NCI-H2029 treated with DMSO at 0.1 percent for 48 hours (cell line): Measurements from ENCODE around the gene SKIC2.

Source experiments
- DNase-seq: peaks from one replicate; lab custom pipeline; 2025; lab: John Stamatoyannopoulos, UW

SKIC2 gene

DNA sequence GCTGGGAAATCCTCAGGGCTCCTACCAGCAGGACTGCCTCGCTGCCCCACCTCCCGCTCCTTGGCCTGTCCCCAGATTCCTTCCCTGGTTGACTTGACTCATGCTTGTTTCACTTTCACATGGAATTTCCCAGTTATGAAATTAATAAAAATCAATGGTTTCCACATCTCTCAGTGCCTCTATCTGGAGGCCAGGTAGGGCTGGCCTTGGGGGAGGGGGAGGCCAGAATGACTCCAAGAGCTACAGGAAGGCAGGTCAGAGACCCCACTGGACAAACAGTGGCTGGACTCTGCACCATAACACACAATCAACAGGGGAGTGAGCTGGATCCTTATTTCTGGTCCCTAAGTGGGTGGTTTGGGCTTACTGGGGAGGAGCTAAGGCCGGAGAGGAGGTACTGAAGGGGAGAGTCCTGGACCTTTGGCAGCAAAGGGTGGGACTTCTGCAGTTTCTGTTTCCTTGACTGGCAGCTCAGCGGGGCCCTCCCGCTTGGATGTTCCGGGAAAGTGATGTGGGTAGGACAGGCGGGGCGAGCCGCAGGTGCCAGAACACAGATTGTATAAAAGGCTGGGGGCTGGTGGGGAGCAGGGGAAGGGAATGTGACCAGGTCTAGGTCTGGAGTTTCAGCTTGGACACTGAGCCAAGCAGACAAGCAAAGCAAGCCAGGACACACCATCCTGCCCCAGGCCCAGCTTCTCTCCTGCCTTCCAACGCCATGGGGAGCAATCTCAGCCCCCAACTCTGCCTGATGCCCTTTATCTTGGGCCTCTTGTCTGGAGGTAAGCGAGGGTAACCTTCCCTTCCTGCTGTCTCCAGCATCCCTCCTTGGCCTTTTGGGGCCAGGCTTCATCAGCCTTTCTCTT, 13.2 kb upstream of the SKIC2 start, which contains the start of gene CFB:
Gene CFB, plus strand, starts transcription at position 589 of the 863 bp plus-strand sequence. Its CDS starts 127 bp downstream, at position 716.
- no peak for DNase-seq

DNA sequence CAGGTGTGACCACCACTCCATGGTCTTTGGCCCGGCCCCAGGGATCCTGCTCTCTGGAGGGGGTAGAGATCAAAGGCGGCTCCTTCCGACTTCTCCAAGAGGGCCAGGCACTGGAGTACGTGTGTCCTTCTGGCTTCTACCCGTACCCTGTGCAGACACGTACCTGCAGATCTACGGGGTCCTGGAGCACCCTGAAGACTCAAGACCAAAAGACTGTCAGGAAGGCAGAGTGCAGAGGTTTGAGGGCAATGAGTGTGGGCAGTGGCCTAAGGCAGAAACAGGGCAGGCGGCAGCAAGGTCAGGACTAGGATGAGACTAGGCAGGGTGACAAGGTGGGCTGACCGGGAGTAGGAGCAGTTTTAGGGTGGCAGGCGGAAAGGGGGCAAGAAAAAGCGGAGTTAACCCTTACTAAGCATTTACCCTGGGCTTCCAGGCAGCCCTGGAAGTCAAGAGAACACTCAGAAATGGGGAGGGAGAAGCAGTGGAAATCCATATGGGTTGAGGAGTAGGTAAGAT, 12.5 kb upstream of the SKIC2 start:
- DNase-seq, result no peak

GRCh38 chr6:31947070-31947675, 11.8 kb upstream of the SKIC2 start:
- no peak for DNase-seq

GRCh38 chr6:31947864-31948263, 11.1 kb upstream of the SKIC2 start:
- no peak for DNase-seq

DNA sequence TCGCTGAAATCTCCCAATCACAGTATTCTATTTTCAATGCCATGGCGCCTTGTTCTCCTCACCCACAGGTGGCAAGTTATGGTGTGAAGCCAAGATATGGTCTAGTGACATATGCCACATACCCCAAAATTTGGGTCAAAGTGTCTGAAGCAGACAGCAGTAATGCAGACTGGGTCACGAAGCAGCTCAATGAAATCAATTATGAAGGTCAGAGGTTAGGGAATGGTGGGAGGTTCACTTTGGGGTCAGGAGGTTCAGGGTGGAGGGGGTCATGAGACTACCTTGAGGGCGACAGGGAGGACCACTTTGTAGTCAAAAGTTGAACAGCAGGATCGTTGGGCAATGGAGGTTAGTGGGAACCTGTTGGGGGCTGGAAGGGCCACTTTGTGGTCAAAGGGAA, 10.7 kb upstream of the SKIC2 start:
- DNase-seq, result no peak

- no peak for DNase-seq
Measured at GRCh38 chr6:31948753-31949413, 10.1 kb upstream of the SKIC2 start.

DNA sequence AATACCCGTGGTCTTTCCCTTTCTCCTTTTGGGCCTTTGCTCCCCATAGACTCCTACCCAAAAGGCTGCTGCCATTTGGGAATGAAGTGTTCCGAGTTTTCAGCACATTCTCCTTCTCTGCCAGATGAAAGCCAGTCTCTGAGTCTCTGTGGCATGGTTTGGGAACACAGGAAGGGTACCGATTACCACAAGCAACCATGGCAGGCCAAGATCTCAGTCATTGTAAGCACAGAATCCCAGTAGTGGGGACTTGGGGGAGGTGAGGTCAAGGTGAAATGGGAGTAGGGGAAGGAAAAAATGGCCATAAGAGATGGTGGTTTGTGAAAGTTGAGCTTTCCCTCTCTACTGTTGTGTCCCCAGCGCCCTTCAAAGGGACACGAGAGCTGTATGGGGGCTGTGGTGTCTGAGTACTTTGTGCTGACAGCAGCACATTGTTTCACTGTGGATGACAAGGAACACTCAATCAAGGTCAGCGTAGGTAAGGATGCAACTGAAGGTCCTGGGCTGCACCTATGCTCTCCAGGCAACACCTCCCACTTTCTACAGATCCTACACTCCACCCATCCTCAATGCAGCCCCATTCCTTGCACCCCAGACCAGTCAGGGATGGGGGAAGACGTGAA, 8.9 kb upstream of the SKIC2 start:
- DNase-seq, result no peak

DNA sequence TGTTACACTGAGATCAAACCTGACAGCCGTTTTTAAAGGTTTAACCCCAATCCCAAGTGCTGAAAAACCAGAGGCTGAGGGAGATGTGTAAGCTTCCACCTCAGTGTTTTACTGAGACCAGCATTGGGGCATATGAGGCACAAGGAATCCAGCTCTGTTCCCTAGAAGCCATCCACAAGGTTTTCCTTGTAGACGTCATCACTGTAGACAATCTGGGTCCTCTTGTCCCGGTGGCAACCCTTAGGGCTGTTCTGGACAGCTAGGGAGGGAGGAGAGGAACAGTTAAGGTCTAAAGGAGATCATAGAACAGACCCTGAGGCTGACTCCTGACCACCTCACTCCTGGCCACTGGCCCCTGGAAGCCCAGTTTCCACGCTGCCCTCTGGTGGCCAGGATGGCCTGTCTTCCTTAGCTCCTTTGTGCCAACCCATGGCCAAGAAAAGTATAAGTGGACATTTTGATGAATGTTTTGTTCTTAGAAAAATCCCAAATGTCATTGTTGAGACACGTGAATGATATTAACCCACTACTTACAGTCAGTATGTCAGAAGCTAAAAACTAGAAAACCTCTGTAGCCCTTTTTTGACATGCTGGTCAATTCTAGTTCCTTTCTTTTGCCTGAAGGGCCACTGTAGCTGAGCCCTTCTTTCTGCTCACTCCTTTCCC, 6.7 kb upstream of the SKIC2 start:
- DNase-seq, result no peak

DNA sequence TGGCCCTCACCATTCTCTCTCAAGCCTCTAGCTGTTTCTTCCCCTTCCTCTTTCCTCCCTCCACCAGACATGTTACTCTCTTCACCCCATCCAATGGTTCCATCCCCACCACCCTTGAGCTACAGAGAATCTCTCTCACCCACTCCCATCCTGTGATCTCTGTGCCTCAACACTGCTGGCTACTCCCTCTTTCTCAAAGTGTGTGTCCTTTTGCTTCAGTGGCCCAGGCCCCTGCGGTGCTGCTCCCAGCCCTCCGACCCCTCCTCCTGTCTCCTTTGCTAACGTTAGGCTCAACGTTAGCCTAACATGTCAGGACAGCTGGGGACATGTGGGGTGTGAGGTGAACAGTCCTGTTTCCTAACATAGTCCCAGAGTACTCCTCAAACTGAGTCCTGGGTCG, 6.1 kb upstream of the SKIC2 start:
- no peak for DNase-seq

DNA sequence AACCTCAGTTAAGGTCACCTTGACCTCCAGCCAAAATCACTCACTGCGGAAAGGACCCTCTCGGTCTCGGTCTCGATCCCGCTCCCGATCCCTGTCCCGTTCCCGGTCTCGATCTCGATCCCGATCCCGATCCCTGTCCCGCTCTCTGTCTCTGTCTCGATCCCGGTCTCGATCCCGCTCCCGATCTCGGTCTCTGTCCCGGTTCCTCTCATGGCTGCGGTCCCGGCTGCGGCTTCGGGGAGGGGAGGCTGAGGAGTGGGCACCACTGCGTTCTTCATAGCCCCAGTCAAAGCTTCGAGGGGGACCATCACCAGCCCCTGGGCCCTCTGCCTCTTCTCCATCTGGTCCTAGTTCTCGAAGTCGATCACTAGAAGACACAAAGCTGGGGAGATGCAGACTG, 4.5 kb upstream of the SKIC2 start:
- no peak for DNase-seq

- DNase-seq, result no peak
Measured at GRCh38 chr6:31956796-31957195, 2.2 kb upstream of the SKIC2 start.

DNA sequence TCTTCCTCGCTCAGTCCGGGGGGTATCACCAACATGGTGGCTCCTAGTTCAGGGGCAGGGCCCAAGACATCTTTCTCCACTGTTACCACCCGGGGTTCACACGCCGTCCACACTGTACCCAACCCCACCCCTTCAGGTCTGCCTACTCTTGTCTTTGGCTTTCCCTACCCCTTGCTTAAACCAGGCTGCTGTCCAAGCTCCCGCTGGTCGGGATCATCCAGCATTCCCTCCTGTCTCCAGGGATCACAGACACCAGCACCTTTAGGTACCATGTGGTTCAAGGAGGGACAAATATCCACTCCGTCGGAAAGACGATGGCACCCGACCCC, 599 bp upstream of the SKIC2 start:
- DNase-seq, result no peak

DNA sequence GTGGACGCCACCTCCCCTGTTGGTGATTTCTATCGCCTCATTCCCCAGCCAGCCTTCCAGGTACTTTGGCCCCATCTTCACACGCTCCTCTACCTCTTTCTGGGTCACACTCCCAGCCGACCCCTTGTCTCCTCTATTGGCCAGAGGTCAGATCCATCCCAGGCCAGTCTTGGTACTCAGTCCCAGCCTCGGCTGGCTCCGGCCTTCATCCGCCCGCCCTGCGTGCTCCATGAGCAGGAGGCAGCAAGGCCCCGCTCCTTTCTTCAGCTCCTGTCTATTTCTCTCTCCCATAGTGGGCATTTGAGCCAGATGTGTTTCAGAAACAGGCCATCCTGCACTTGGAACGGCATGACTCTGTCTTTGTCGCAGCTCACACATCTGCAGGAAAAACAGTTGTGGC, 2.6 kb downstream of the SKIC2 start:
- DNase-seq, result no peak

DNA sequence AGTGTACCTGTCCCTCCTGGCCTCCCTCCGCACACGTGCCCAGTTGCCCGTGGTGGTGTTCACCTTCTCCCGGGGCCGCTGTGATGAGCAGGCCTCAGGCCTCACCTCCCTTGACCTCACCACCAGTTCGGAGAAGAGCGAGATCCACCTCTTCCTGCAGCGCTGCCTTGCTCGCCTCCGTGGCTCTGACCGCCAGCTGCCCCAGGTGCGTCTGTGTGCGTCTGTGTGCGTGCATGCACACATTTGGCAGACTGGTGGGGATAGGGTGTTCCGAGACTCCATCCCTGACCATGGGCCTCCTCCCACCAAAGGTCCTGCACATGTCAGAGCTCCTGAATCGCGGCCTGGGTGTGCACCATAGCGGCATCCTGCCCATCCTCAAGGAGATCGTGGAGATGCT, 4.9 kb downstream of the SKIC2 start:
- no peak for DNase-seq

DNA sequence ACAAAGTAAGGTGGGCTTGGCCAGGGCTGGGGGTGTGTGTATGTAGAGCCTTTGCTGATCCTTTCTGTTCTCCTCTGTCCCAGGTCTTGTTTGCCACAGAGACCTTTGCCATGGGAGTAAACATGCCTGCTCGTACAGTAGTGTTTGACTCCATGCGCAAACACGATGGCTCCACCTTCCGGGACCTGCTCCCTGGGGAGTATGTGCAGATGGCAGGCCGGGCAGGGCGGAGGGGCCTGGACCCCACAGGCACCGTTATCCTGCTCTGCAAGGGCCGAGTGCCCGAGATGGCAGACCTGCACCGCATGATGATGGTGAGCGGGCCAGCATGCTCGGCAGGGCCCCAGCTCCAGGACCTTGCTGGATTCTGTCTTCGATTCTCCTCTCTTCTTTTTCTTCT, 6.7 kb downstream of the SKIC2 start:
- no peak for DNase-seq

DNA sequence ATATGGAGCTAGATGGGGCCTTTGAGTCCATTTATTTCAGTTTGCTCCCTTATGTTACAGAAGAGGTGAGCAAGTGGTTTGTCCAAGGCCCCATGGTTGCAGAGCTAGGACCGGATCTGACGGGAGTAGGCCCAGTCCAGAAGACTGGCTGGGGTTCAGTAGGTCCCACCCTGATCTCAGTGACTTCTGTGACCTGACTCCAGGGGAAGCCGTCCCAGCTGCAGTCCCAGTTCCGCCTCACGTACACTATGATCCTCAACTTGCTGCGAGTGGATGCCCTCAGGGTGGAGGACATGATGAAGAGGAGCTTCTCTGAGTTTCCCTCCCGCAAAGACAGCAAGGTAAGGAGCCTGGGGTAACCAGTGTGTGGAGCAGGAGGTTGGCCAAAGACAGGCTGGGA, 7.5 kb downstream of the SKIC2 start:
- no peak for DNase-seq

- no peak for DNase-seq
Measured at GRCh38 chr6:31966997-31967925, 8.3 kb downstream of the SKIC2 start.

- DNase-seq, result no peak
Measured at GRCh38 chr6:31967926-31968320, 8.9 kb downstream of the SKIC2 start.

DNA sequence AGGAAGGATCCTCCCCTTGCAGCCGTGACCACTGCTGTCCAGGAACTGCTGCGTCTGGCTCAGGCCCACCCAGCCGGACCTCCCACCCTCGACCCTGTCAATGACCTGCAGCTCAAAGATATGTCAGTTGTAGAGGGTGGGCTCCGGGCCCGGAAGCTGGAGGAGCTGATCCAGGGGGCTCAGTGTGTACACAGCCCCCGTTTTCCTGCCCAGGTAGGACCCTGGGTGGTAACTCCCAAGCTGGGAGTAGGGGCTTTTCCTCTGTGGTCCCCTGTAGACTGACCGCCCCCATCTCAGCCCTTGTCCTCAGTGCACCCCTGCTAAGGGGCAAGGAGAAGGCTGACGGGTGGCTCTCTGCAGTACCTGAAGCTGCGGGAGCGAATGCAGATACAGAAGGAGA, 9.4 kb downstream of the SKIC2 start:
- DNase-seq, result no peak

- no peak for DNase-seq
Measured at GRCh38 chr6:31968791-31969711, 10.1 kb downstream of the SKIC2 start.
